Measurements from ENCODE around the gene NKTR.

GRCh38 chr3:42593635-42594034 lies 6.9 kb upstream of the NKTR start:
- no peak for TF ChIP-seq CTCF (IDR thresholded peaks at IDR 0.05; ENCODE audit: low read length)
- no peak for TF ChIP-seq EZH2 (optimal IDR thresholded peaks at IDR 0.05; ENCODE audit: low read depth, low read length)
